ENCODE results near the gene HPCAL4. TPM values are rescaled to one million over a fixed set of nuclear protein-coding genes. Genes with fewer than 3 reads are reported as not detected.

HPCAL4 gene
- total and polyA plus RNA-seq, 2 donors (not counting 1 experiment from before 2014, with no cell fraction given), result not detected

DNA sequence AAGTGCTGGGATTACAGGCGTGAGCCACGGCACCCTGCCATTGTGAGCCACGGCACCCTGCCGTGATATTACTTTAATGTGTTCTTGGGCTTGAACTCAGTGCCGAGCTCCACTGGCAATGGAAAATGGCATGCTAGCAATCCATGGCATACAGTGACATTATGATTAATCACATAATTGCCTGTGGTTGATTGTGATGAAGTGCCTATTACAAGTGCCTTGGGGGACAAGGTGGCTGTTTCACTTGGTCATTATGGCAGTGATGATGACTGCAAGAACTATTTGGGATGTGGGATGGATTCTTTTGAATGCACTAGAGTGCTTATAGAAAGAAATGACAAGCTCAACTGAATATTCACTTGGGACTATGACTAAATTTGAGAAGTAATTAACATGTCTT lies 22.3 kb upstream of the HPCAL4 start:
- Histone ChIP-seq H3K9me3 (ENCODE audit: control insufficient read depth, insufficient read depth, low read depth, low read length) (no peaks in the 10 kb centered on the region), H4K20me1 (ENCODE audit: control insufficient read depth, extremely low read depth, insufficient read depth, low read length) (no peaks in the 10 kb centered on the region), H3K27me3 (ENCODE audit: control insufficient read depth, insufficient read depth, low read length) (peaks cover 32% of the 10 kb centered on the region), H3K9ac (ENCODE audit: insufficient read depth, low read length) (no peak overlapping the region), H3K4me3 (replicated peaks in 1 of 4; ENCODE audit: control extremely low read depth in 1 of 4, insufficient read depth in 1 of 4, low read depth in 3 of 4, low read length in 4 of 4) (no peak overlapping the region), H3K4me1 (ENCODE audit: control insufficient read depth, extremely low read depth, insufficient read depth, low read length) (no peaks in the 10 kb centered on the region), H3K27ac (ENCODE audit: insufficient read depth, low read length) (no peak overlapping the region), H3K36me3 (ENCODE audit: control insufficient read depth, insufficient read depth, low read length) (no peaks in the 10 kb centered on the region), H3K79me2 (ENCODE audit: control insufficient read depth, insufficient read depth, low read length) (no peaks in the 10 kb centered on the region), H2AFZ (ENCODE audit: low read length) (no peak overlapping the region), H3K4me2 (ENCODE audit: extremely low read depth, insufficient read depth, low read length) (no peak overlapping the region)
- TF ChIP-seq, protein P1, sequence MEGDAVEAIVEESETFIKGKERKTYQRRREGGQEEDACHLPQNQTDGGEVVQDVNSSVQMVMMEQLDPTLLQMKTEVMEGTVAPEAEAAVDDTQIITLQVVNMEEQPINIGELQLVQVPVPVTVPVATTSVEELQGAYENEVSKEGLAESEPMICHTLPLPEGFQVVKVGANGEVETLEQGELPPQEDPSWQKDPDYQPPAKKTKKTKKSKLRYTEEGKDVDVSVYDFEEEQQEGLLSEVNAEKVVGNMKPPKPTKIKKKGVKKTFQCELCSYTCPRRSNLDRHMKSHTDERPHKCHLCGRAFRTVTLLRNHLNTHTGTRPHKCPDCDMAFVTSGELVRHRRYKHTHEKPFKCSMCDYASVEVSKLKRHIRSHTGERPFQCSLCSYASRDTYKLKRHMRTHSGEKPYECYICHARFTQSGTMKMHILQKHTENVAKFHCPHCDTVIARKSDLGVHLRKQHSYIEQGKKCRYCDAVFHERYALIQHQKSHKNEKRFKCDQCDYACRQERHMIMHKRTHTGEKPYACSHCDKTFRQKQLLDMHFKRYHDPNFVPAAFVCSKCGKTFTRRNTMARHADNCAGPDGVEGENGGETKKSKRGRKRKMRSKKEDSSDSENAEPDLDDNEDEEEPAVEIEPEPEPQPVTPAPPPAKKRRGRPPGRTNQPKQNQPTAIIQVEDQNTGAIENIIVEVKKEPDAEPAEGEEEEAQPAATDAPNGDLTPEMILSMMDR (conservative IDR thresholded peaks at IDR 0.05 in 1 of 2, IDR thresholded peaks at IDR 0.05 in 1 of 2; ENCODE audit: low read depth in 1 of 2, low read length in 2 of 2), result no peak
- no peak for TF ChIP-seq EZH2 (IDR thresholded peaks at IDR 0.05; ENCODE audit: low read length, missing control alignments)
- no peak for DNase-seq (ENCODE audit: low read depth in 2 of 2)

DNA sequence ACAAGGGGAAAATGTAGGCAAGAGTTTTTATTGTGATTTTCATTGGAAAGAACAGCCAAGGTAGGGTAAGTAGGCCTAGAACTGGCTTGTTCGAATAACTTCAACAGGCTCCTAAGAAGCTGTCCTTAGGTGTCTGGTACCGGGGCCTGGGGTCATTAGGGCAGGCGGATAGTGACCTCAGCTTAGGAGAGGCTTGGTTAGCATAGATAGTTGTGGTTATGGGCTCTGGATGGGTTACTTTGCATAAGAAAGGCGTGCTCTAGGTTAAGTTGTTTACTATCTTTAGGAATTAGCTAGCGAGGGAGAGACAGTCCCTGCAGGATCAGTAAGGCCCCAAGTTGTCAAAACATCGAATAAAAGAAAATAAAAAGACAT lies 20.7 kb upstream of the HPCAL4 start:
- H3K9ac ChIP-seq (ENCODE audit: insufficient read depth, low read length), result no peak overlapping the region
- H3K27ac ChIP-seq (ENCODE audit: insufficient read depth, low read length), result no peak overlapping the region
- DNase-seq (ENCODE audit: low read depth in 2 of 2), result no peak
- TF ChIP-seq, protein P1 (conservative IDR thresholded peaks at IDR 0.05 in 1 of 2, IDR thresholded peaks at IDR 0.05 in 1 of 2; ENCODE audit: low read depth in 1 of 2, low read length in 2 of 2), result no peak
- H3K27me3 ChIP-seq (ENCODE audit: control insufficient read depth, insufficient read depth, low read length), result peaks cover 19% of the 10 kb centered on the region
- no peaks in the 10 kb centered on the region for H3K9me3 ChIP-seq (ENCODE audit: control insufficient read depth, insufficient read depth, low read depth, low read length)
- H3K36me3 ChIP-seq (ENCODE audit: control insufficient read depth, insufficient read depth, low read length), result no peaks in the 10 kb centered on the region
- no peak overlapping the region for H3K4me3 ChIP-seq (replicated peaks in 1 of 4; ENCODE audit: control extremely low read depth in 1 of 4, insufficient read depth in 1 of 4, low read depth in 3 of 4, low read length in 4 of 4)
- no peaks in the 10 kb centered on the region for H4K20me1 ChIP-seq (ENCODE audit: control insufficient read depth, extremely low read depth, insufficient read depth, low read length)
- no peaks in the 10 kb centered on the region for H3K79me2 ChIP-seq (ENCODE audit: control insufficient read depth, insufficient read depth, low read length)
- H2AFZ ChIP-seq (ENCODE audit: low read length), result no peak overlapping the region
- no peaks in the 10 kb centered on the region for H3K4me1 ChIP-seq (ENCODE audit: control insufficient read depth, extremely low read depth, insufficient read depth, low read length)
- H3K4me2 ChIP-seq (ENCODE audit: extremely low read depth, insufficient read depth, low read length), result no peak overlapping the region

DNA sequence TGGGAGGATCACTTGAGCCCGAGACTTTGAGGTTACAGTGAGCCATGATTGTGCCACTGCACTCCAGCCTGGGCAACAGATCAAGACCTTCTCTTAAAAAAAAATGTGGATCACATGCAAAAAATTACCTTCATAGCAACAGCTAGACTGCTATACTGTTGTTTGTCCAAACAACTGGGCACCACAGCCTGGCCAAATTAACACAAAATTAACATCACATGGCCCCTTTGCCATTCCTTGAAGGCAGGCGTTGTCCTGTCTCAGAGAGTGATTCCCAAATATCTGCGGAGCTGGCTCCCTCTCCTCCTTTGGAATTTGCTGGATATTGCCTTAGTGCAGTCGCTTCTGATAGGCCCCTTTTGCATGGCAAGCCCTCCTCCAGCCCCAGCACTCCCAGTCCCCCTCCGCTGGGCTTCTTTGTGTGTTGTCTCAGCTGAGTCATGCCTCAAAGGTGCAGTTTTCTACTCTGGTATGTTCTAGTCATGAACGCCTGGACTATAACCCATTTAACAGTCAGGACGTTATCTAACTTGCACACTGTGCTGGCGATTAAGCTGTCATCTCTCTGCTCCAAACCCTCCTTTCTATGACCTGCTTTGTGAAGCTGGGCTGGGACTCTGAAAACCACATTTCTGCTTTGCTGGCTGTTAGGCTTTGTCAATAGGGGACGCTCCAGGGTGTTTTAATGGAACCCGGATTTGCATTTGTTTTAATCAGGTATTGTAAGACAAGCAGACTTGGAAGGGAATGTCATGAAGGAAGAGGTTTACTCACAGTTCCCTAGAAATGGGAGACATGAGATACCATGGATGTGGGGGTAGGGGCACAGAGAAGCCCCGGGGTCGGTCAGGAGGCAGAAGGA lies 20.1 kb upstream of the HPCAL4 start:
- TF ChIP-seq EZH2 (IDR thresholded peaks at IDR 0.05; ENCODE audit: low read length, missing control alignments), result no peak
- TF ChIP-seq, protein P1 (conservative IDR thresholded peaks at IDR 0.05 in 1 of 2, IDR thresholded peaks at IDR 0.05 in 1 of 2; ENCODE audit: low read depth in 1 of 2, low read length in 2 of 2), result no peak
- Histone ChIP-seq H3K9ac (ENCODE audit: insufficient read depth, low read length) (no peak overlapping the region), H3K4me1 (ENCODE audit: control insufficient read depth, extremely low read depth, insufficient read depth, low read length) (no peaks in the 10 kb centered on the region), H3K4me2 (ENCODE audit: extremely low read depth, insufficient read depth, low read length) (no peak overlapping the region), H3K27ac (ENCODE audit: insufficient read depth, low read length) (no peak overlapping the region), H3K36me3 (ENCODE audit: control insufficient read depth, insufficient read depth, low read length) (no peaks in the 10 kb centered on the region), H3K27me3 (ENCODE audit: control insufficient read depth, insufficient read depth, low read length) (peaks cover 22% of the 10 kb centered on the region), H2AFZ (ENCODE audit: low read length) (no peak overlapping the region), H4K20me1 (ENCODE audit: control insufficient read depth, extremely low read depth, insufficient read depth, low read length) (no peaks in the 10 kb centered on the region), H3K4me3 (replicated peaks in 1 of 4; ENCODE audit: control extremely low read depth in 1 of 4, insufficient read depth in 1 of 4, low read depth in 3 of 4, low read length in 4 of 4) (no peak overlapping the region), H3K9me3 (ENCODE audit: control insufficient read depth, insufficient read depth, low read depth, low read length) (no peaks in the 10 kb centered on the region), H3K79me2 (ENCODE audit: control insufficient read depth, insufficient read depth, low read length) (no peaks in the 10 kb centered on the region)
- DNase-seq (ENCODE audit: low read depth in 2 of 2), result peak in 1 of 2 donors; percentile 55
